CD4-positive, alpha-beta T cell treated with Interleukin-12 subunit alpha and Interleukin-12 subunit beta, for 1 hour (primary cell): ENCODE measurements around the gene OR4N2.
"Not testable (repeated sequence)": the region's sequence is repeated elsewhere in the genome, so short reads cannot be mapped to it uniquely, and the experiment has no call there.

ENCODE experiments used
- DNase-seq: peaks from one replicate; pipeline ENCODE4 v3.0.0-alpha.2; 2020

OR4N2 gene, protein sequence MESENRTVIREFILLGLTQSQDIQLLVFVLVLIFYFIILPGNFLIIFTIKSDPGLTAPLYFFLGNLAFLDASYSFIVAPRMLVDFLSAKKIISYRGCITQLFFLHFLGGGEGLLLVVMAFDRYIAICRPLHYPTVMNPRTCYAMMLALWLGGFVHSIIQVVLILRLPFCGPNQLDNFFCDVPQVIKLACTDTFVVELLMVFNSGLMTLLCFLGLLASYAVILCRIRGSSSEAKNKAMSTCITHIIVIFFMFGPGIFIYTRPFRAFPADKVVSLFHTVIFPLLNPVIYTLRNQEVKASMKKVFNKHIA

GRCh38 chr14:19803470-19803869 is at the start of gene OR4N2:
Gene OR4N2 (plus strand): TSS chr14:19803770. CDS start chr14:19827449, 23,679 bp downstream.
- not testable (repeated sequence) for DNase-seq

- DNase-seq, result no peak
Measured at GRCh38 chr14:19754172-19754571, 49.4 kb upstream of the OR4N2 start.

DNA sequence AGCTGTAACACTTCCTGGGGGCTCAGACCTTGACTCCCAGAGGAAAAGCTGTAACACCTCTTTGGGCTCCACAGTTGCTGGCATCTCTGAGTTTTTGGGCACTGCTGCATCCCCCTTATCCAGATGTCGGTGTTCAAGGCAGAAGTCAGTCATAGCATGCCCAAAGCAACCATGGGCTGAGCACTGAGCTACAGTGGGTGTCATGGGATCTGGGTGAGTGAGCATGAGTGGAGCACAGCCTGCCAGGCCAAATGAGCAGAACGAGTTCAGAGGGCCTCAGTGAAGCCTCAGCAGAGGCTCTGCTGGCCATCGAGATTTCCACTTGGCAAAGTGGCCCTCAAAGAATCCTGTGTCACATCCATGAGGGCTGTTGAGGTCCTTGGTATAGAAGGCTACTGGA is 32.1 kb upstream of the OR4N2 start:
- DNase-seq, result not testable (repeated sequence)

DNA sequence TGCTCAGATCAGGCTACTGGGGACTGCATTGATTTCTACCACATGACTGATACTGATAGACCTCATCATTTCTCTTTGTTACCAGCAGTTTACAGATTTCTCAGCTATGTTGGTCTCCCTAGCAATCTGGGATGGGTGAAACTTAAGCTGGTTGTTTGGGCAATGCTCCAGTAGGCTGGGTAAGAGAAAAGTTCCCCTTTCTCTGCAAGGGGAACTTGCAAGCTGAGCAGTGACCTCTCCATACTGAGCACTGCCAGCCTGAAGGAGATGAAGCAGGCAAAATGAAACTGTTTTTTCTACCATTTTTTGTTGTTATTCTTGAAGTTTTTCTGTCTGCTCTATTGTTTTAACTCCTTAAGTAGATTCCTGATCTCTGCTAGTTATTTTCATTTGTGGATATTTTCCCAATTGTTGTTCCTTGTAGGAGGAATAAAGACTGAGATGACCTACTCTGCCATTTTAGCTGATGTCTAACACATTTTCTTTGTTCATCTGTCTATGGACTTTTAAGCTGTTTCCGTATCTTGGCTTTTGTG is 31.6 kb upstream of the OR4N2 start:
- no peak for DNase-seq

- not testable (repeated sequence) for DNase-seq
Measured at GRCh38 chr14:19772454-19772853, 31.1 kb upstream of the OR4N2 start.

GRCh38 chr14:19773204-19773603 is 30.4 kb upstream of the OR4N2 start, which contains the start of gene OR4M1:
Gene OR4M1 (plus strand): TSS chr14:19773504. CDS start chr14:19780323, 6,819 bp downstream.
- DNase-seq, result not testable (repeated sequence)

DNA sequence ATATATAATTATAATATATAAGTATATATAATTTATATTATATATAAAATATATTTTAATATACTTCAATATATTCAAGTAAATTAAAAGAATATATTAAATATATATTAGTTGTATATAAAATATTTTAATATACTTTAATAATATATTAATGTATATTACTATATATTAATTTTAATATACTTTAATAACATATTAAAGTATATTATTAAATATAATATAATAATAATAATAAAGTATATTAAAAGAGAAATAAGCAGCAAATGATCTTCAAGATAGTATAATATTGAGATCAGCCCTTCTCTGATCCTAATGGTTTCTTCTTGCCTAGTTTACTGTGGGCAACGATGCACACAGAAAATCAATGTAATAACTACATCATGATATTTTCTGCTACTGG is 28.0 kb upstream of the OR4N2 start:
- DNase-seq, result no peak

DNA sequence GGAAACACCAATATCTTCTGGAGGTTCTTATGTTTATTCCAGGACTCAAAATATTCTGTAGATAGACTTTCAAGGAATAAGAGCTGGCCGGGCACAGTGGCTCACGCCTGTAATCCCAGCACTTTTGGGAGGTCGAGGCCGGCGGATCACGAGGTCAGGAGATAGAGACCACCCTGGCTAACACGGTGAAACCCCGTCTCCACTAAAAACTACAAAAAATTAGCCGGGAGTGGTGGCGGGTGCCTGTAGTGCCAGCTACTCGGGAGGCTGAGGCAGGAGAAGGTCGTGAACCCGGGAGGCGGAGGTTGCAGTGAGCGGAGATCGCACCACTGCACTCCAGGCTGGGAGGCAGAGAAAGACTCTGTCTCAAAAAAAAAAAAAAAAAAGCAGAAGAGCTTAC is 17.7 kb upstream of the OR4N2 start:
- DNase-seq, result not testable (repeated sequence)

GRCh38 chr14:19787318-19787717 is 16.3 kb upstream of the OR4N2 start:
- DNase-seq, result not testable (repeated sequence)

DNA sequence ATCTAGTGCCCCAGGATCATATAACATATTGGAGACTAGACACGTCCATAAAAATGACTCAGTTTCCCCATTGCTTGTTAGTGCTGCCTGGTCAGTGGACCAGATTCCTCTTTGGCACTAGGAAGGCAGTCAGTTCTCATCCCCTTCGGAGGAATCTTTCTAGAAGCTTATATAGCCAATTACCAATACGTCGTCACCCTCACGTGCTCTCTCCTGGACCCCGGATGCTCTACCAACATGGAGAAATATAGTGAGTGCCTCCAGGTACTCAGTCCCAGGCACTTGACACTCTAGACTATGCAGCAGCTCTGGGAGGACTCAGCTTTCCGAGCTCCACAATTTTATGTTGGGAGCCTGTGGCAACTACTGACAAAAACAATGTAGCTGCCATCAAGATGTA is 15.4 kb upstream of the OR4N2 start:
- DNase-seq, result not testable (repeated sequence)

DNA sequence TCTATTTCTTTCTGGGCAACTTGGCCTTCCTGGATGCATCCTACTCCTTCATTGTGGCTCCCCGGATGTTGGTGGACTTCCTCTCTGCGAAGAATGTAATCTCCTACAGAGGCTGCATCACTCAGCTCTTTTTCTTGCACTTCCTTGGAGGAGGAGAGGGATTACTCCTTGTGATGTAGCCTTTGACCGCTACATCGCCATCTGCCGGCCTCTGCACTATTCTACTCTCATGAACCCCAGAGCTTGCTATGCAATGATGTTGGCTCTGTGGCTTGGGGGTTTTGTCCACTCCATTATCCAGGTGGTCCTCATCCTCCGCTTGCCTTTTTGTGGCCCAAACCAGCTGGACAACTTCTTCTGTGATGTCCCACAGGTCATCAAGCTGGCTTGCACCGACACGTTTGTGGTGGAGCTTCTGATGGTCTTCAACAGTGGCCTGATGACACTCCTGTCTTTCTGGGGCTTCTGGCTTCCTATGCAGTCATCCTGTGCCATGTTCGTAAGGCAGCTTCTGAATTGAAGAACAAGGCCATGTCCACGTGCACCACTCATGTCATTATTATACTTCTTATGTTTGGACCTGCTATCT is 7.0 kb upstream of the OR4N2 start:
- not testable (repeated sequence) for DNase-seq

GRCh38 chr14:19799880-19800279 is 3.7 kb upstream of the OR4N2 start:
- DNase-seq, result no peak

DNA sequence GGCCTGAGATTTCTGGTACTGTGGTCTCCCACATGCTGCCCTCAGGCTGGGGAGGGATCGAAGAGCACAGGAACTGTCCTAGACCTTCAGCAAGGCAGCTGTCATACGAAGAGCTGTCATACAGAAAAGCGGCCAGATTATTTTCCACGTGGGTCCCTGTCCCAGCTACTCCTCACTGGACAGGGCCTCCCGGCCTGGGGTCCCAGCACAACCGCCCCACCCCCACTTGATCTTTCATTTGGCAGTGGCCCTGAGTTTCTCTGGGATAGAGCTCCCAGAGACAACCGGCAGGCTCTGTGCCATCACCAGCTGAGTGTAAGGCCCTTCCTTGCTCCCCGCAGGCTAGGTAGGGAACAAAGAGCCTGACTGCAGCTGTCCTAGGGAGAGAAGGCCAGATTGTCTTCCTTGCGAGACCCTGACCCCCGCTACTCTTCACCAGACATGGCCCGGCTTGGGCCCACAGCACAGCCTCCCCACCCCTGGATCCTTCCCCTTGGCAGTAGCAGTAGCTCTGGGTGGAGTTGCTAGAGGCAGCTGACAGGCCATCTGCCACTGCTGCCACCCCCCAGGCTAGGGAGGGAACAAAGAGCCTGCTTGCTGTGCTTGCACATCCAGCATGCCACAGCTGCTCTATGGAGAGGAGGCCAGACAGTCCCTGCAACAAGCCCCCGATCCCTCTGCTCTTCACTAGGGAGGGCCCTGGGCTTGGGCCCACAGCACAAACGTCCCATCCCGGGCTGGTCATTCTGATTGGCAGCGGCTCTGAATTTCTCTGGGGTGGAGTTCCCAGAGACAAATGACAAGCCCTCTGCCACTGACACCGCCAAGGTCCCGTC is 3.1 kb upstream of the OR4N2 start:
- DNase-seq, result no peak

DNA sequence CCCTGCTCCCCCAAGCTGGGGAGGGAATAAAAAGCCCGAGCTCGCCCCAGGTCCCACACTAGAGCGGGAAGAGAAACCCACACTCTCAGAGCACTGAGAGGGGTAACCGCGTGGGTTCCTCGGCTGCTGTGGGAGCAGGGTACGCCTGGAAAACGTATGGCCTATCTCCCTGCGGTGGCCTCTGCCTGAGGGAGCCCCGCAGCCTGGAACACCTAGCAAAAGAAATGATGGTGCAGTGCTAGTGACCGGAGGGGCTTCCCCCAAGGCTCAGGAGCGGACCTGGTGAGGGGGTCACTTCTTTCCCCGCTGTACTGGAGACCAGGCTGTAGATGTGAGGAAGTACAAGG is 2.5 kb upstream of the OR4N2 start:
- no peak for DNase-seq

DNA sequence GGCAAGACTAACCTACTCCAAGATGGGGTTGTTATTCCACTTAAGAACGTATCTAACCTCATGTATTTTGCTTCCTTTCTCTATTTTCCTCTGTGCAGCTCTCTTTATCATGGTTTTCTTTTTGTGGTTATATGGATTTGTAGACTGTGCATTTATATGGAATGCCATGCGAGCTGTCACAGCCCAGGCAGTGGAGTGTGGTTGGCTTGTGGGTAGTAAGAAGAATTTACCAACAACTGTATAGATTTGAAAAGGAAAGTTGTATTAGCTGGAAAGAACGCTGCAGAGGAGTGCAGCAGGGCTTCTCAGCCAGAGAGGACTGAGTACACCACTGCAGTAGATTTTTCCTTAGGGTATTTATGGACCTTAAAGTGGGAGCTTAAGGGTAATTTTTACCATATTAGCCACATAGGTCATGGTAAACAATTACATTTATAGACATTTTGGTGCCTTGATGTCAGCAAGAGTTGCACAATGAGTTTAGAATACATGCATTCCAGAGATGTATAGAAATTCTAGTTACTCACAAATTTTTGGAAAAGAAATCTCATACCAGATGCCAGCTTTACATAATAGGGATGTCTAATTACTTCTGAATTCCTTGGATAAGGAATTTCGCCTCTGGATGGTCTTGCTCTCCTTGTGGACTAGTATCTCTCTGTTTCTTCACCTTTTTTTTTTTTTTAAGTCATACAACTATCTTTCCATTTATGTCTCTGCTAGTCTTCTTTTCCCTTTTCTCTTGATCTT is 9.8 kb downstream of the OR4N2 start:
- DNase-seq, result not testable (repeated sequence)

DNA sequence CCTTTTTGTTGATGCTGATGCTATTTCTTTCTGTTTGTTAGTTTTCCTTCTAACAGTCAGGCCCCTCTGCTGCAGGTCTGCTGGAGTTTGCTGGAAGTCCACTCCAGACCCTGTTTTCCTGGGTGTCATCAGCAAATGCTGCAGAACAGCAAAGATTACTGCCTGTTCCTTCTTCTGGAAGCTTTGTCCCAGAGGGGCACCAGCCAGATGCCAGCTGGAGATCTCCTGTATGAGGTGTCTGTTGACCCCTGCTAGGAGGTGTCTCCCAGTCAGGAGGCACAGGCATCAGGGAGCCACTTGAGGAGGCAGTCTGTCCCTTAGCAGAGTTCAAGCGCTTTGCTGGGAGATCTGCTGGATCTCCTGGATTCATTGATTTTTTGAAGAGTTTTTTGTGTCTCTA is 16.3 kb downstream of the OR4N2 start:
- not testable (repeated sequence) for DNase-seq

DNA sequence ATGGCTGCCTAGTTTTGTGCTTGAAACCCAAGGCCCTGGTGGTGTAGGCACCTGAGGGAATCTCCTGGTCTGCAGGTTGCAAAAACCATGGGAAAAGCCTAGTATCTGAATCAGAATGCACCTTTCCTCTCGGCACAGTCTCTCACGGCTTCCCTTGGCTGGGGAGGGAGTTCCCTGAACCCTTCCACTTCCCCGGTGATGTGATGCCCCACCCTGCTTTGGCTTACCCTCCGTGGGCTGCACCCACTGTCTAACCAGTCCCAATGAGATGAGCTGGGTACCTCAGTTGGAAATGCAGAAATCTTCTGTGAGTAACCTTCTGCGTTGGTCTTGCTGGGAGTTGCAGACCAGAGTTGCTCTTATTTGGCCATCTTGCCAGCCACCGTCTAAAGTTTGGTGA is 17.4 kb downstream of the OR4N2 start:
- not testable (repeated sequence) for DNase-seq

- DNase-seq, result no peak
Measured at GRCh38 chr14:19823178-19823577, 19.6 kb downstream of the OR4N2 start.

- no peak for DNase-seq
Measured at GRCh38 chr14:19823765-19824164, 20.2 kb downstream of the OR4N2 start.

- DNase-seq, result not testable (repeated sequence)
Measured at GRCh38 chr14:19827626-19828244, 24.2 kb downstream of the OR4N2 start.

- no peak for DNase-seq
Measured at GRCh38 chr14:19828314-19828713, 24.7 kb downstream of the OR4N2 start.

GRCh38 chr14:19834203-19834848 is 30.8 kb downstream of the OR4N2 start:
- DNase-seq, result not testable (repeated sequence)
